GM13976 (cell line): ENCODE data around the gene IFITM5.

Experiments used
- DNase-seq: peaks from one replicate; pipeline ENCODE4 v3.0.0; 2012; ENCODE audit warnings: low spot score
- CTCF ChIP-seq: IDR thresholded peaks from 2 replicates; pipeline ENCODE4 v1.5.1; 2012; ENCODE audit warnings: borderline replicate concordance, mild to moderate bottlenecking; ENCODE audit not compliant: insufficient read depth; ENCODE audit errors: extremely low read depth, missing control alignments, control extremely low read depth
- in situ Hi-C: fragments of 300-500 bp; cut with MboI; formaldehyde crosslinking; loops from one replicate; pipeline ENCODE4 v1.12.0; 2022; ENCODE audit warnings: low sequenced_read_pairs, mixed read lengths, inconsistent platforms; ENCODE audit not compliant: unreplicated experiment

Gene IFITM5

GRCh38 chr11:250740-251299 is 48.5 kb downstream of the IFITM5 start:
- TF ChIP-seq CTCF, result peak; percentile 72
- peak; percentile 71 for DNase-seq
- in situ Hi-C loops, result no loop called here

GRCh38 chr11:250274-250673 is 49.1 kb downstream of the IFITM5 start:
- in situ Hi-C loops, result no loop called here
- no peak for TF ChIP-seq CTCF
- DNase-seq, result no peak

- no peak for TF ChIP-seq CTCF
These were observed 50.3 kb downstream of the IFITM5 start for GRCh38 chr11:249062-249461.

More at GRCh38 chr11:249062-249461, 50.3 kb downstream of the IFITM5 start:
- no peak for DNase-seq
- in situ Hi-C loops, result loop anchor here (10.0 kb wide), 1 partner anchor 116 kb away; the partner anchor contains the start of gene B4GALNT4
